Measurements from ENCODE around the gene GRIK2.

The GRIK2 gene

DNA sequence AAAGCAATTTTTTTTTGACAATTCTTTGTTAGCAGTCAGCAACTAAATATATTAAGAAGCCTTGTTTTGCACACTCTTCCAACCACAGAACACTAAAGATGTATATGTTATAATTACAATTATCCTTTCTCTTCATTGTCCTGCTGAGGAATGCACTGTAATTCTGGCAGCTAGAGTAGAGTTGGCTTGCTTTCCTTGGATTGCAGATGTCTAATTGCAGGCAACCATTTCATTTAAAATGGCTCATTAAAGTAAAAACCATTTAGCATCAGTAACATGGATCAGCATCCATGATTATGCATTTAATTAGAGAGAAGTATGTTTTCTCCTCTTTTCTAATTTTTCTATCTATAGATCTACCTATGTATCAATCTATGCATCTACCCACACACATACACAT, 335.4 kb downstream of the GRIK2 start:
- DNase-seq (ENCODE audit: insufficient read length, low spot score) (no peak), FAIRE-seq (peak; percentile 32)
- TF ChIP-seq, protein P1, sequence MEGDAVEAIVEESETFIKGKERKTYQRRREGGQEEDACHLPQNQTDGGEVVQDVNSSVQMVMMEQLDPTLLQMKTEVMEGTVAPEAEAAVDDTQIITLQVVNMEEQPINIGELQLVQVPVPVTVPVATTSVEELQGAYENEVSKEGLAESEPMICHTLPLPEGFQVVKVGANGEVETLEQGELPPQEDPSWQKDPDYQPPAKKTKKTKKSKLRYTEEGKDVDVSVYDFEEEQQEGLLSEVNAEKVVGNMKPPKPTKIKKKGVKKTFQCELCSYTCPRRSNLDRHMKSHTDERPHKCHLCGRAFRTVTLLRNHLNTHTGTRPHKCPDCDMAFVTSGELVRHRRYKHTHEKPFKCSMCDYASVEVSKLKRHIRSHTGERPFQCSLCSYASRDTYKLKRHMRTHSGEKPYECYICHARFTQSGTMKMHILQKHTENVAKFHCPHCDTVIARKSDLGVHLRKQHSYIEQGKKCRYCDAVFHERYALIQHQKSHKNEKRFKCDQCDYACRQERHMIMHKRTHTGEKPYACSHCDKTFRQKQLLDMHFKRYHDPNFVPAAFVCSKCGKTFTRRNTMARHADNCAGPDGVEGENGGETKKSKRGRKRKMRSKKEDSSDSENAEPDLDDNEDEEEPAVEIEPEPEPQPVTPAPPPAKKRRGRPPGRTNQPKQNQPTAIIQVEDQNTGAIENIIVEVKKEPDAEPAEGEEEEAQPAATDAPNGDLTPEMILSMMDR (IDR thresholded peaks at IDR 0.05; ENCODE audit: insufficient read depth, missing control alignments): no peak

DNA sequence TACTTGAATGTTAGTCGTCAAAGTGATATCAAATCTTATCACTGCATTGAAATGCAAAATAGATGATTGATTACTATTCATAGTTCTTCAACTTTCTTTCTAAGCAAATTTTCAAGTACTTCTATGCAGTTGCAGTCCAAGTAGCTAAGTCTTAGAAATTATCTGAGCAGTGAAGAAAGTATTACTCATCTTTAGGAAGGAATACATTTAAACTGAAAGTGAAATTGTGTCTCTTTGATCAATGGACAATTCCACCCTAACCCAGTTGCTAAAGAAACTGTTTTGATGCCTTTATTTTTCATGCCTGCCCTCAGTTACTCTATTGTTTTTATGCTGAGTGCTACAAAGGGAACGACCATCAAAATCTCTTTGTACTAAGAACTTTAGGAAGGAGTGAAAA, 337.4 kb downstream of the GRIK2 start:
- DNase-seq (ENCODE audit: insufficient read length, low spot score) (no peak), FAIRE-seq (no peak)
- TF ChIP-seq, protein P1 (IDR thresholded peaks at IDR 0.05; ENCODE audit: insufficient read depth, missing control alignments): no peak

- FAIRE-seq: no peak
- DNase-seq (ENCODE audit: insufficient read length, low spot score): no peak
- TF ChIP-seq, protein P1 (IDR thresholded peaks at IDR 0.05; ENCODE audit: insufficient read depth, missing control alignments): no peak
Measured at GRCh38 chr6:101733899-101734298, 340.4 kb downstream of the GRIK2 start.

DNA sequence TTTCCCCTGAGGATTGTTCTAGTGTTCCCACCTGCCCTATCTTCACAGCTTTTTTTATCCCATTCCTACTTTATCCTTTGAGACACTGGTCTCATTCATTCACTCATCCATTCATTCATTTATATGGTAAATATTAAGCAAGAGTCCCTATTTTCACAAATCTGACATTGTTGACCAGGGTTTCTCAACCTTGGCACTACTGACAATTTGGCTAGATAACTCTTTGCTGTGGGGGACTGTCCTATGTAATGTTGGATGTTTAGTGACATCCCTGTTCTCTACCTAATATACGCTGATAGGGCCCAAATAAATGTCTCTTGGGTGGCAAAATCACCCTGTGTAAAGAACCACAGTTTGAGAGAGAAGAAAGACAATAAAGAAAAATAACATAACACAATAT, 345.0 kb downstream of the GRIK2 start:
- DNase-seq (ENCODE audit: insufficient read length, low spot score): no peak
- FAIRE-seq: no peak
- TF ChIP-seq, protein P1 (IDR thresholded peaks at IDR 0.05; ENCODE audit: insufficient read depth, missing control alignments): no peak

DNA sequence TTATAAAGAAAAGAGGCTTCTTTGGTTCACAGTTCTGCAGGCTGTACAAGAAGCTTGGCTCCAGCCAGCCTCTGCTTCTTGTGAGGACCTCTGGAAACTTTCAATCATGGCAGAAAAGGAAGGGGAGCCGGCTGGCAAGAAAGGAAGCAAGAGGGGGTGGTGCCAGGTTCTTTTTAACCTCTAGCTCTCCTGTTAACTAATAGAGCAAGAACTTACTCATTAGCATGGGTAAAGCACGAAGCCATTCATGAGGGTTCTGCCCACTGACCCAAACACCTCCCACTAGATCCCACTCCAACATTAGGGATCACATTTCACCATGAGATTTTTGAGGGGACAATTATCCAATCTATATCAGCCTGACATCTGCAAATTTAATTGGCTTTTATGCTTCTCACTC, 347.1 kb downstream of the GRIK2 start:
- TF ChIP-seq, protein P1 (IDR thresholded peaks at IDR 0.05; ENCODE audit: insufficient read depth, missing control alignments): no peak
- no peak for FAIRE-seq
- no peak for DNase-seq (ENCODE audit: insufficient read length, low spot score)

GRCh38 chr6:101741474-101742171, 348.1 kb downstream of the GRIK2 start:
- no peak for DNase-seq (ENCODE audit: insufficient read length, low spot score)
- no peak for FAIRE-seq

GRCh38 chr6:101747160-101747559, 353.7 kb downstream of the GRIK2 start:
- no peak for FAIRE-seq
- TF ChIP-seq, protein P1 (IDR thresholded peaks at IDR 0.05; ENCODE audit: insufficient read depth, missing control alignments): no peak
- DNase-seq (ENCODE audit: insufficient read length, low spot score): no peak

More at GRCh38 chr6:101741474-101742171, 348.1 kb downstream of the GRIK2 start:
- TF ChIP-seq, protein P1 (IDR thresholded peaks at IDR 0.05; ENCODE audit: insufficient read depth, missing control alignments): no peak

All from D721Med (cell line).